Transverse colon (tissue), 3 donors: ENCODE results near the gene CYP27A1.

Experiments used
- CTCF ChIP-seq, 5 experiments: fragments of 200-600 bp in 3 of 5; fragments of 450-650 bp in 2 of 5; sonication (generic) in 3 of 5; IDR thresholded peaks; 1 replicate in 2 of 5; 2 replicates in 3 of 5; pipeline ENCODE4 v1.5.1; 2016 to 2017; ENCODE audit warnings: antibody characterized with exemption in 5 of 5, inconsistent platforms in 3 of 5, mild to moderate bottlenecking in 2 of 5, moderate library complexity in 1 of 5
- POLR2A ChIP-seq: fragments of 450-650 bp; IDR thresholded peaks from one replicate; pipeline ENCODE4 v1.6.1; 2016; ENCODE audit warnings: antibody characterized with exemption, mild to moderate bottlenecking, moderate library complexity

- TF ChIP-seq CTCF (IDR thresholded peaks at IDR 0.05) (no peak), POLR2A (no peak)
Observed at GRCh38 chr2:218788529-218789255, 6.7 kb downstream of the CYP27A1 start.
